Skeletal muscle cell (primary cell): ENCODE data around the gene CORO2B.
A peak's percentile ranks its signal among the peaks of the same experiment; 100 is the strongest.

ENCODE experiments used
- DNase-seq: peaks from one replicate; pipeline ENCODE4 v3.0.0-alpha.2; 2010; ENCODE audit warnings: low read depth
- H3K4me3 ChIP-seq: 2 replicates; pipeline ENCODE4 v1.5.1; 2011; ENCODE audit warnings: low read depth, mild to moderate bottlenecking, control low read depth, low read length, moderate library complexity

CORO2B gene

GRCh38 chr15:68553314-68553993, 25.3 kb upstream of the CORO2B start:
- no peak for DNase-seq
- no peak overlapping the region for H3K4me3 ChIP-seq

- no peak for DNase-seq
- no peak overlapping the region for H3K4me3 ChIP-seq
These were observed 24.6 kb upstream of the CORO2B start for GRCh38 chr15:68553994-68554720.

- no peak overlapping the region for H3K4me3 ChIP-seq
- no peak for DNase-seq
These were observed 23.8 kb upstream of the CORO2B start for GRCh38 chr15:68554721-68555678.

GRCh38 chr15:68555679-68556037, 23.1 kb upstream of the CORO2B start:
- DNase-seq: no peak
- no peak overlapping the region for H3K4me3 ChIP-seq

GRCh38 chr15:68556139-68556990, 22.4 kb upstream of the CORO2B start:
- no peak overlapping the region for H3K4me3 ChIP-seq
- DNase-seq: no peak

GRCh38 chr15:68557469-68558317, 21.1 kb upstream of the CORO2B start:
- no peak overlapping the region for H3K4me3 ChIP-seq
- no peak for DNase-seq

GRCh38 chr15:68558318-68559305, 20.2 kb upstream of the CORO2B start:
- no peak for DNase-seq
- peak overlapping the region; percentile 46 for H3K4me3 ChIP-seq

GRCh38 chr15:68559345-68560310, 19.2 kb upstream of the CORO2B start:
- DNase-seq: peak; percentile 30

GRCh38 chr15:68560501-68561113, 18.2 kb upstream of the CORO2B start:
- no peak overlapping the region for H3K4me3 ChIP-seq
- no peak for DNase-seq

More at GRCh38 chr15:68559345-68560310, 19.2 kb upstream of the CORO2B start:
- peak overlapping the region; percentile 46 for H3K4me3 ChIP-seq

GRCh38 chr15:68561171-68561900, 17.5 kb upstream of the CORO2B start:
- no peak overlapping the region for H3K4me3 ChIP-seq
- DNase-seq: no peak

- DNase-seq: no peak
These were observed 16.9 kb upstream of the CORO2B start for GRCh38 chr15:68561901-68562300.

GRCh38 chr15:68564173-68564572, 14.6 kb upstream of the CORO2B start:
- no peak overlapping the region for H3K4me3 ChIP-seq
- no peak for DNase-seq

More at GRCh38 chr15:68561901-68562300, 16.9 kb upstream of the CORO2B start:
- no peak overlapping the region for H3K4me3 ChIP-seq

GRCh38 chr15:68565234-68565633, 13.6 kb upstream of the CORO2B start:
- no peak overlapping the region for H3K4me3 ChIP-seq
- no peak for DNase-seq

GRCh38 chr15:68565726-68566125, 13.1 kb upstream of the CORO2B start:
- no peak for DNase-seq
- no peak overlapping the region for H3K4me3 ChIP-seq

GRCh38 chr15:68566377-68566954, 12.3 kb upstream of the CORO2B start:
- DNase-seq: no peak
- H3K4me3 ChIP-seq: no peak overlapping the region
